HepG2 (cell line): ENCODE data around the gene SMURF1. TPM values are rescaled to one million over a fixed set of nuclear protein-coding genes. Genes with fewer than 3 reads are reported as not detected.

Experiments used
- EP300 ChIP-seq, 3 experiments: sonication (generic) in 1 of 3; formaldehyde crosslinking in 1 of 3; IDR thresholded peaks; 2 replicates each; pipeline versions ENCODE4 v1.5.1 to v1.6.1; 2011 to 2020; ENCODE audit warnings: low read depth in 2 of 3, low read length in 2 of 3, borderline replicate concordance in 1 of 3, improper control_type of control experiment in 1 of 3, mild to moderate bottlenecking in 1 of 3, missing genetic modification reagents in 1 of 3, moderate library complexity in 1 of 3
- ESRRA ChIP-seq: sonication (generic); formaldehyde crosslinking; IDR thresholded peaks from 2 replicates; pipeline ENCODE4 v1.5.1; 2020; ENCODE audit warnings: mild to moderate bottlenecking, low read depth, missing genetic modification reagents
- HNF4A ChIP-seq: sonication (generic); formaldehyde crosslinking; IDR thresholded peaks from 2 replicates; pipeline ENCODE4 v1.4.0; 2020; ENCODE audit warnings: missing genetic modification reagents
- IKZF4 ChIP-seq: sonication (generic); formaldehyde crosslinking; IDR thresholded peaks from 2 replicates; pipeline ENCODE4 v1.5.1; 2020; ENCODE audit warnings: borderline replicate concordance, mild to moderate bottlenecking, low read depth, missing genetic modification reagents; ENCODE audit errors: not compliant biosample characterization
- MTA1 ChIP-seq: sonication (generic); formaldehyde crosslinking; IDR thresholded peaks from 2 replicates; pipeline ENCODE4 v1.4.0; 2020; ENCODE audit warnings: missing genetic modification reagents, mild to moderate bottlenecking, borderline replicate concordance
- PAX8 ChIP-seq: sonication (generic); formaldehyde crosslinking; IDR thresholded peaks from 2 replicates; pipeline ENCODE4 v1.8.0; 2022; ENCODE audit warnings: mild to moderate bottlenecking, missing genetic modification reagents, borderline replicate concordance
- POLR2AphosphoS5 ChIP-seq: IDR thresholded peaks from 2 replicates; pipeline ENCODE4 v1.6.1; 2012; ENCODE audit warnings: low read depth, low read length
- RBM22 ChIP-seq: fragments of 200-400 bp; formaldehyde crosslinking; optimal IDR thresholded peaks from 2 replicates; pipeline ENCODE3; 2017; ENCODE audit warnings: mild to moderate bottlenecking, low read length, moderate library complexity
- RCOR2 ChIP-seq: IDR thresholded peaks from 2 replicates; pipeline ENCODE4 v1.6.1; 2016; ENCODE audit warnings: missing biosample characterization, missing genetic modification reagents
- RFX3 ChIP-seq: IDR thresholded peaks from 2 replicates; pipeline ENCODE4 v1.6.1; 2016; ENCODE audit warnings: missing biosample characterization, missing genetic modification reagents
- SOX5 ChIP-seq: IDR thresholded peaks from 2 replicates; pipeline ENCODE4 v1.6.1; 2016; ENCODE audit warnings: borderline replicate concordance
- ZNF446 ChIP-seq: sonication (generic); formaldehyde crosslinking; IDR thresholded peaks from 2 replicates; pipeline ENCODE4 v1.5.0; 2020; ENCODE audit warnings: mild to moderate bottlenecking, missing genetic modification reagents
- ZNF839 ChIP-seq: sonication (generic); formaldehyde crosslinking; IDR thresholded peaks from 2 replicates; pipeline ENCODE4 v1.4.0; 2020; ENCODE audit warnings: missing genetic modification reagents, mild to moderate bottlenecking, borderline replicate concordance
- polyA plus RNA-seq, 8 experiments: library from polyadenylated mRNA; depleted of rRNA in 3 of 8; stranded (reverse) in 7 of 8; unstranded in 1 of 8; fragments of >200 nt; fragmentation: Illumina TruSeq in 4 of 8; extraction: Trizol in 4 of 8; gene quantifications; 2 replicates each; pipeline versions ENCODE4 v1.2.1 to v1.2.3, GENCODE V29; 2011 to 2016; ENCODE audit warnings: low read depth in 4 of 8, missing spikeins in 1 of 8, mixed read lengths in 1 of 8; ENCODE audit not compliant: insufficient read depth in 1 of 8
- total RNA-seq, 5 experiments: library from RNA; depleted of rRNA; stranded (reverse); fragments of >200 nt; fragmentation: Illumina TruSeq; extraction: Trizol; gene quantifications; 2 replicates each; pipeline ENCODE4 v1.2.3, GENCODE V29; 2016; ENCODE audit warnings: low read depth in 1 of 5
- TF ChIP-seq, protein P1 (sequence below): IDR thresholded peaks from 2 replicates; pipeline ENCODE4 v1.6.1; 2016
- TF ChIP-seq, protein P2 (sequence below): sonication (generic); formaldehyde crosslinking; IDR thresholded peaks from 2 replicates; pipeline ENCODE4 v1.4.0; 2020; ENCODE audit warnings: missing genetic modification reagents
- TF ChIP-seq, protein P3 (sequence below): sonication (generic); formaldehyde crosslinking; IDR thresholded peaks from 2 replicates; pipeline ENCODE4 v1.5.1; 2020; ENCODE audit warnings: mild to moderate bottlenecking, missing genetic modification reagents, moderate library complexity
- TF ChIP-seq, protein P4 (sequence below): sonication (generic); formaldehyde crosslinking; IDR thresholded peaks from 2 replicates; pipeline ENCODE4 v1.4.0; 2020; ENCODE audit warnings: missing genetic modification reagents; ENCODE audit errors: not compliant biosample characterization
- TF ChIP-seq, protein P5 (sequence below): sonication (generic); formaldehyde crosslinking; conservative IDR thresholded peaks from 2 replicates; pipeline ENCODE4 v1.8.1; 2023; ENCODE audit warnings: missing genetic modification reagents
- TF ChIP-seq, protein P6 (sequence below): sonication (generic); formaldehyde crosslinking; IDR thresholded peaks from 2 replicates; pipeline ENCODE4 v1.4.0; 2020; ENCODE audit warnings: missing genetic modification reagents
- TF ChIP-seq, protein P7 (sequence below): sonication (generic); formaldehyde crosslinking; IDR thresholded peaks from 2 replicates; pipeline ENCODE4 v1.5.1; 2020; ENCODE audit warnings: missing genetic modification reagents, mild to moderate bottlenecking, borderline replicate concordance

SMURF1 gene
- total and polyA plus RNA-seq, 2 of the 13 experiments (the other 11 are each of a cell fraction or from before 2014, with no cell fraction given), result 8.3 to 11.1 TPM

DNA sequence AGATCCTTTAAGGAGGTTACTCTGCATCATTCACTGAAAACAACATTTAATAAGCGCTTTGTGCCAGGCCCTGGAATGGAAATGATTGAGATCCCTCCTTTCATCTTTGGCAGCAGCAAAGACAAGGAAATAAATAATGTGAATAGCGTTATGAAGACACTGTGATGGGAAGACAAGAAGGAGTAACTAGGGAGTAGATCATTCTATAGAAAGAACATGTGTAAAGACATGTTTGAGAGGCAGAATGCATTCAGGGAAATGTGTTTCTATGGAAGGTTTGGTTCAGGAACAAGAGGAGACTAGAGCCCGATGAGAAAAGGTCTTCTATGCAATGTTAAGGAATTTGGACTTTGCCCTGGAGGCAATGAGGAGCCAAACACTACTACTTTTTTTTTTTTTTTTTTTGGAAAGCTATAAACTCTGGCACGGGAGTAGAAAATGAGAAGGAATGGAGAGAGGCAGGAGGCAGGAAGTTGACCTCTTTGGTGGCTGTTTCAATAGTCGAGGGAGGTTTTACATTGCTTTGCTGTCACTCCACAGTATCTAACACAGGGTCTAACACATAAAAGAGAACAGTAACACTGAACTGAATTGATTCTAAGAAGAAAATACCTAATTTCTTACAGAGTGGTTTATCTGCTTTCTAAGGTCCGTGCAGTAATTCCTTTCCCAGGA is 44.9 kb downstream of the SMURF1 start (continued):
- TF ChIP-seq, protein P1, sequence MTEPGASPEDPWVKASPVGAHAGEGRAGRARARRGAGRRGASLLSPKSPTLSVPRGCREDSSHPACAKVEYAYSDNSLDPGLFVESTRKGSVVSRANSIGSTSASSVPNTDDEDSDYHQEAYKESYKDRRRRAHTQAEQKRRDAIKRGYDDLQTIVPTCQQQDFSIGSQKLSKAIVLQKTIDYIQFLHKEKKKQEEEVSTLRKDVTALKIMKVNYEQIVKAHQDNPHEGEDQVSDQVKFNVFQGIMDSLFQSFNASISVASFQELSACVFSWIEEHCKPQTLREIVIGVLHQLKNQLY, result peak; percentile 51; the same call in 1 of the 2 replicates
- no peak for TF ChIP-seq RFX3
- TF ChIP-seq, protein P2, sequence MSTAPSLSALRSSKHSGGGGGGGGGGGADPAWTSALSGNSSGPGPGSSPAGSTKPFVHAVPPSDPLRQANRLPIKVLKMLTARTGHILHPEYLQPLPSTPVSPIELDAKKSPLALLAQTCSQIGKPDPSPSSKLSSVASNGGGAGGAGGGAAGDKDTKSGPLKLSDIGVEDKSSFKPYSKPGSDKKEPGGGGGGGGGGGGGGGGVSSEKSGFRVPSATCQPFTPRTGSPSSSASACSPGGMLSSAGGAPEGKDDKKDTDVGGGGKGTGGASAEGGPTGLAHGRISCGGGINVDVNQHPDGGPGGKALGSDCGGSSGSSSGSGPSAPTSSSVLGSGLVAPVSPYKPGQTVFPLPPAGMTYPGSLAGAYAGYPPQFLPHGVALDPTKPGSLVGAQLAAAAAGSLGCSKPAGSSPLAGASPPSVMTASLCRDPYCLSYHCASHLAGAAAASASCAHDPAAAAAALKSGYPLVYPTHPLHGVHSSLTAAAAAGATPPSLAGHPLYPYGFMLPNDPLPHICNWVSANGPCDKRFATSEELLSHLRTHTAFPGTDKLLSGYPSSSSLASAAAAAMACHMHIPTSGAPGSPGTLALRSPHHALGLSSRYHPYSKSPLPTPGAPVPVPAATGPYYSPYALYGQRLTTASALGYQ (CRISPR knock-in tag), result peak; percentile 70; the same call in 1 of the 2 replicates
- TF ChIP-seq PAX8 (CRISPR knock-in tag), result no peak
- TF ChIP-seq RCOR2 (CRISPR knock-in tag), result peak; percentile 79; the same call in 1 of the 2 replicates
- TF ChIP-seq, protein P3, sequence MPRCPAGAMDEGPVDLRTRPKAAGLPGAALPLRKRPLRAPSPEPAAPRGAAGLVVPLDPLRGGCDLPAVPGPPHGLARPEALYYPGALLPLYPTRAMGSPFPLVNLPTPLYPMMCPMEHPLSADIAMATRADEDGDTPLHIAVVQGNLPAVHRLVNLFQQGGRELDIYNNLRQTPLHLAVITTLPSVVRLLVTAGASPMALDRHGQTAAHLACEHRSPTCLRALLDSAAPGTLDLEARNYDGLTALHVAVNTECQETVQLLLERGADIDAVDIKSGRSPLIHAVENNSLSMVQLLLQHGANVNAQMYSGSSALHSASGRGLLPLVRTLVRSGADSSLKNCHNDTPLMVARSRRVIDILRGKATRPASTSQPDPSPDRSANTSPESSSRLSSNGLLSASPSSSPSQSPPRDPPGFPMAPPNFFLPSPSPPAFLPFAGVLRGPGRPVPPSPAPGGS, result no peak
- TF ChIP-seq ESRRA (CRISPR knock-in tag), result no peak
- TF ChIP-seq, protein P4, sequence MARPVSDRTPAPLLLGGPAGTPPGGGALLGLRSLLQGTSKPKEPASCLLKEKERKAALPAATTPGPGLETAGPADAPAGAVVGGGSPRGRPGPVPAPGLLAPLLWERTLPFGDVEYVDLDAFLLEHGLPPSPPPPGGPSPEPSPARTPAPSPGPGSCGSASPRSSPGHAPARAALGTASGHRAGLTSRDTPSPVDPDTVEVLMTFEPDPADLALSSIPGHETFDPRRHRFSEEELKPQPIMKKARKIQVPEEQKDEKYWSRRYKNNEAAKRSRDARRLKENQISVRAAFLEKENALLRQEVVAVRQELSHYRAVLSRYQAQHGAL (CRISPR knock-in tag), result no peak
- TF ChIP-seq, protein P5, sequence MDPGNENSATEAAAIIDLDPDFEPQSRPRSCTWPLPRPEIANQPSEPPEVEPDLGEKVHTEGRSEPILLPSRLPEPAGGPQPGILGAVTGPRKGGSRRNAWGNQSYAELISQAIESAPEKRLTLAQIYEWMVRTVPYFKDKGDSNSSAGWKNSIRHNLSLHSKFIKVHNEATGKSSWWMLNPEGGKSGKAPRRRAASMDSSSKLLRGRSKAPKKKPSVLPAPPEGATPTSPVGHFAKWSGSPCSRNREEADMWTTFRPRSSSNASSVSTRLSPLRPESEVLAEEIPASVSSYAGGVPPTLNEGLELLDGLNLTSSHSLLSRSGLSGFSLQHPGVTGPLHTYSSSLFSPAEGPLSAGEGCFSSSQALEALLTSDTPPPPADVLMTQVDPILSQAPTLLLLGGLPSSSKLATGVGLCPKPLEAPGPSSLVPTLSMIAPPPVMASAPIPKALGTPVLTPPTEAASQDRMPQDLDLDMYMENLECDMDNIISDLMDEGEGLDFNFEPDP (CRISPR knock-in tag), result no peak
- no peak for TF ChIP-seq RBM22
- TF ChIP-seq SOX5, result peak; percentile 73
- TF ChIP-seq EP300 (IDR thresholded peaks at IDR 0.05; ENCODE audit: low read depth in 2 of 2, low read length in 2 of 2), result peak; percentile 48 to 84; a peak in 3 of 4 replicates
- TF ChIP-seq EP300 (CRISPR knock-in tag; IDR thresholded peaks at IDR 0.05; ENCODE audit: borderline replicate concordance), result peak; percentile 70; the same call in 1 of the 2 replicates
- peak; percentile 93 for TF ChIP-seq HNF4A (CRISPR knock-in tag)
- TF ChIP-seq, protein P6, sequence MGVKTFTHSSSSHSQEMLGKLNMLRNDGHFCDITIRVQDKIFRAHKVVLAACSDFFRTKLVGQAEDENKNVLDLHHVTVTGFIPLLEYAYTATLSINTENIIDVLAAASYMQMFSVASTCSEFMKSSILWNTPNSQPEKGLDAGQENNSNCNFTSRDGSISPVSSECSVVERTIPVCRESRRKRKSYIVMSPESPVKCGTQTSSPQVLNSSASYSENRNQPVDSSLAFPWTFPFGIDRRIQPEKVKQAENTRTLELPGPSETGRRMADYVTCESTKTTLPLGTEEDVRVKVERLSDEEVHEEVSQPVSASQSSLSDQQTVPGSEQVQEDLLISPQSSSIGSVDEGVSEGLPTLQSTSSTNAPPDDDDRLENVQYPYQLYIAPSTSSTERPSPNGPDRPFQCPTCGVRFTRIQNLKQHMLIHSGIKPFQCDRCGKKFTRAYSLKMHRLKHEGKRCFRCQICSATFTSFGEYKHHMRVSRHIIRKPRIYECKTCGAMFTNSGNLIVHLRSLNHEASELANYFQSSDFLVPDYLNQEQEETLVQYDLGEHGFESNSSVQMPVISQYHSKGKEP (CRISPR knock-in tag), result no peak
- TF ChIP-seq ZNF839 (CRISPR knock-in tag), result no peak
- TF ChIP-seq POLR2AphosphoS5, result peak; percentile 83
- TF ChIP-seq, protein P7, sequence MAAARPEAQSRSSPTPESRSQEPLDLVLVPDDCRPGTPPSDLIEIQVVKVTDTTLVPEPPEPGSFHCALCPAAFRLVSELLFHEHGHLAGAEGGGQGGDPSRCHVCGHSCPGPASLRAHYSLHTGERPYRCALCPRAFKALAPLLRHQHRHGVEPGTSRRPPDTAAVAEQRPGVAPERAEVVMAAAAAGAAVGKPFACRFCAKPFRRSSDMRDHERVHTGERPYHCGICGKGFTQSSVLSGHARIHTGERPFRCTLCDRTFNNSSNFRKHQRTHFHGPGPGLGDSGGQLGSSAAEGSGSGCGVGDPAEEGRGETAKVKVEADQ, result no peak
- TF ChIP-seq ZNF446 (CRISPR knock-in tag), result no peak
- TF ChIP-seq IKZF4 (CRISPR knock-in tag), result no peak
- TF ChIP-seq MTA1, result no peak
